ENCODE measurements around the gene TMEM237.
"Not testable (repeated sequence)": the region's sequence is repeated elsewhere in the genome, so short reads cannot be mapped to it uniquely, and the experiment has no call there.

Gene TMEM237

GRCh38 chr2:201643216-201643890 is at the start of gene TMEM237:
TMEM237 (minus strand) TSS chr2:201643503; CDS start chr2:201643400, 103 bp downstream.
- peak in 1 of 2 donors; percentile 36 for DNase-seq (ENCODE audit: low read depth in 2 of 2)

- DNase-seq (ENCODE audit: low read depth in 2 of 2): no peak
Measured at GRCh38 chr2:201685156-201685555, 41.9 kb upstream of the TMEM237 start.

GRCh38 chr2:201680743-201681142 is 37.4 kb upstream of the TMEM237 start:
- no peak for DNase-seq (ENCODE audit: low read depth in 2 of 2)

GRCh38 chr2:201678401-201678800 is 35.1 kb upstream of the TMEM237 start:
- DNase-seq (ENCODE audit: low read depth in 2 of 2): no peak

- no peak for DNase-seq (ENCODE audit: low read depth in 2 of 2)
Measured at GRCh38 chr2:201675454-201675853, 32.2 kb upstream of the TMEM237 start.

GRCh38 chr2:201674794-201675193 is 31.5 kb upstream of the TMEM237 start:
- DNase-seq (ENCODE audit: low read depth in 2 of 2): no peak

GRCh38 chr2:201674298-201674697 is 31.0 kb upstream of the TMEM237 start:
- DNase-seq (ENCODE audit: low read depth in 2 of 2): no peak

- no peak for DNase-seq (ENCODE audit: low read depth in 2 of 2)
Measured at GRCh38 chr2:201673546-201673945, 30.2 kb upstream of the TMEM237 start.

GRCh38 chr2:201671205-201671604 is 27.9 kb upstream of the TMEM237 start:
- not testable (repeated sequence) for DNase-seq (ENCODE audit: low read depth in 2 of 2)

- no peak for DNase-seq (ENCODE audit: low read depth in 2 of 2)
Measured at GRCh38 chr2:201669865-201670264, 26.6 kb upstream of the TMEM237 start.

- no peak for DNase-seq (ENCODE audit: low read depth in 2 of 2)
Measured at GRCh38 chr2:201668402-201668910, 25.2 kb upstream of the TMEM237 start.

GRCh38 chr2:201664334-201664733 is 21.0 kb upstream of the TMEM237 start:
- no peak for DNase-seq (ENCODE audit: low read depth in 2 of 2)

GRCh38 chr2:201661366-201661765 is 18.1 kb upstream of the TMEM237 start:
- no peak for DNase-seq (ENCODE audit: low read depth in 2 of 2)

- DNase-seq (ENCODE audit: low read depth in 2 of 2): no peak
Measured at GRCh38 chr2:201660293-201660895, 17.1 kb upstream of the TMEM237 start.

GRCh38 chr2:201656740-201657139 is 13.4 kb upstream of the TMEM237 start:
- no peak for DNase-seq (ENCODE audit: low read depth in 2 of 2)

GRCh38 chr2:201656102-201656501 is 12.8 kb upstream of the TMEM237 start:
- no peak for DNase-seq (ENCODE audit: low read depth in 2 of 2)

GRCh38 chr2:201654616-201655384 is 11.5 kb upstream of the TMEM237 start:
- no peak for DNase-seq (ENCODE audit: low read depth in 2 of 2)

GRCh38 chr2:201653221-201653620 is 9.9 kb upstream of the TMEM237 start:
- no peak for DNase-seq (ENCODE audit: low read depth in 2 of 2)

GRCh38 chr2:201649442-201649841 is 6.1 kb upstream of the TMEM237 start:
- DNase-seq (ENCODE audit: low read depth in 2 of 2): no peak

- DNase-seq (ENCODE audit: low read depth in 2 of 2): no peak
Measured at GRCh38 chr2:201647431-201647830, 4.1 kb upstream of the TMEM237 start.

GRCh38 chr2:201644001-201644400 is 698 bp upstream of the TMEM237 start:
- DNase-seq (ENCODE audit: low read depth in 2 of 2): no peak

GRCh38 chr2:201642579-201643215 is 606 bp downstream of the TMEM237 start:
- peak; percentile 75 to 80 for DNase-seq (ENCODE audit: low read depth in 2 of 2)

Data from stimulated activated CD8-positive, alpha-beta memory T cell treated with anti-CD3 and anti-CD28 coated beads, Interleukin-2, amount 100 ng/mL, for 48 hours (primary cell).